SK-N-SH (cell line): Measurements from ENCODE around the gene ABLIM2. TPM values are rescaled to one million over a fixed set of nuclear protein-coding genes. Genes with fewer than 3 reads are reported as not detected.

Experiments
- CTCF ChIA-PET: fragments of 300-600, 350-600 bp; formaldehyde crosslinking; extraction: SDS; loops from one replicate; lab custom pipeline; 2021; lab: Yijun Ruan, JAX
- POLR2A ChIA-PET: fragments of 350-600 bp; sonication (Branson Sonifier 250); formaldehyde crosslinking; extraction: SDS; loops from one replicate; lab custom pipeline; 2020; ENCODE audit warnings: antibody characterized with exemption, inconsistent platforms; lab: Yijun Ruan, JAX
- DNase-seq: peaks from one replicate; pipeline ENCODE4 v3.0.0; 2012
- H2AFZ ChIP-seq: fragments of 200-600 bp; sonication (generic); 2 replicates; pipeline ENCODE4 v1.8.1; 2016; ENCODE audit warnings: antibody characterized with exemption, mild to moderate bottlenecking, low read depth
- H3F3A ChIP-seq: fragments of 200-600 bp; sonication (generic); replicated peaks from 2 replicates; pipeline ENCODE3; 2016; ENCODE audit warnings: antibody characterized with exemption, mild to moderate bottlenecking; ENCODE audit not compliant: insufficient read depth
- H3K27ac ChIP-seq, 2 experiments: fragments of 200-500 bp in 1 of 2; fragments of 200-600 bp in 1 of 2; sonication (Bioruptor generic) in 1 of 2; sonication (generic), shearing (Covaris generic) in 1 of 2; 2 replicates each; pipeline versions ENCODE4 v1.5.1 to v1.6.1; 2014 to 2016; ENCODE audit warnings: low read depth in 2 of 2, inconsistent platforms in 1 of 2, low read length in 1 of 2, mild to moderate bottlenecking in 1 of 2, mixed read lengths in 1 of 2
- H3K27me3 ChIP-seq: fragments of 200-600 bp; sonication (generic), shearing (Covaris generic); 2 replicates; pipeline ENCODE4 v1.6.1; 2016; ENCODE audit warnings: mixed run types; ENCODE audit not compliant: insufficient read depth
- H3K36me3 ChIP-seq, 2 experiments: fragments of 200-500 bp in 1 of 2; fragments of 200-600 bp in 1 of 2; sonication (Bioruptor generic) in 1 of 2; sonication (generic) in 1 of 2; replicated peaks in 1 of 2; 2 replicates each; pipeline versions ENCODE3 to v1.5.1; 2014 to 2016; ENCODE audit warnings: low read length in 1 of 2, mild to moderate bottlenecking in 1 of 2; ENCODE audit not compliant: insufficient read depth in 2 of 2, control insufficient read depth in 1 of 2
- H3K4me1 ChIP-seq, 2 experiments: fragments of 200-500 bp in 1 of 2; fragments of 200-600 bp in 1 of 2; sonication (Bioruptor generic) in 1 of 2; sonication (generic), shearing (Covaris generic) in 1 of 2; 2 replicates each; pipeline versions ENCODE4 v1.5.1 to v1.6.1; 2014 to 2016; ENCODE audit warnings: low read depth in 1 of 2, low read length in 1 of 2, mixed run types in 1 of 2; ENCODE audit not compliant: insufficient read depth in 2 of 2, control insufficient read depth in 1 of 2
- H3K4me2 ChIP-seq: fragments of 200-600 bp; sonication (generic), shearing (Covaris generic); 2 replicates; pipeline ENCODE4 v1.6.1; 2017; ENCODE audit warnings: mixed run types
- H3K4me3 ChIP-seq, 2 experiments: fragments of 200-500 bp in 1 of 2; fragments of 200-600 bp in 1 of 2; sonication (Bioruptor generic) in 1 of 2; sonication (generic), shearing (Covaris generic) in 1 of 2; 2 replicates each; pipeline versions ENCODE4 v1.5.1 to v1.8.1; 2014 to 2016; ENCODE audit warnings: low read depth in 2 of 2, inconsistent platforms in 1 of 2, low read length in 1 of 2, mild to moderate bottlenecking in 1 of 2, mixed read lengths in 1 of 2, moderate library complexity in 1 of 2
- H3K79me2 ChIP-seq: fragments of 200-600 bp; sonication (generic); 2 replicates; pipeline ENCODE4 v1.8.1; 2017; ENCODE audit warnings: mild to moderate bottlenecking; ENCODE audit not compliant: insufficient read depth
- H3K9ac ChIP-seq: fragments of 200-600 bp; sonication (generic); 2 replicates; pipeline ENCODE4 v1.6.1; 2017; ENCODE audit warnings: mixed run types
- H3K9me2 ChIP-seq: fragments of 200-600 bp; sonication (generic); 2 replicates; pipeline ENCODE4 v1.6.1; 2017; ENCODE audit warnings: mixed run types
- H3K9me3 ChIP-seq: fragments of 200-600 bp; sonication (generic); 2 replicates; pipeline ENCODE4 v1.6.1; 2017; ENCODE audit warnings: mixed run types, mild to moderate bottlenecking, moderate library complexity
- H4K20me1 ChIP-seq: fragments of 200-600 bp; sonication (generic); 2 replicates; pipeline ENCODE4 v1.6.1; 2017; ENCODE audit warnings: mild to moderate bottlenecking, mixed run types; ENCODE audit not compliant: insufficient read depth
- CHD2 ChIP-seq: fragments of 150-350 bp; IDR thresholded peaks from 2 replicates; pipeline ENCODE4 v1.6.1; 2018; ENCODE audit warnings: low read length; ENCODE audit not compliant: partially characterized antibody
- CTCF ChIP-seq: fragments of 200-600 bp; sonication (generic); IDR thresholded peaks from 2 replicates; pipeline ENCODE4 v1.6.1; 2017; ENCODE audit warnings: antibody characterized with exemption, mild to moderate bottlenecking, moderate library complexity
- ELF1 ChIP-seq: IDR thresholded peaks from 2 replicates; pipeline ENCODE4 v1.4.0; 2012
- FOXJ3 ChIP-seq: sonication (generic); formaldehyde crosslinking; IDR thresholded peaks from 2 replicates; pipeline ENCODE4 v1.5.1; 2020; ENCODE audit warnings: mild to moderate bottlenecking, missing genetic modification reagents
- FOXM1 ChIP-seq: IDR thresholded peaks from 2 replicates; pipeline ENCODE4 v1.4.0; 2012; ENCODE audit warnings: low read depth, mild to moderate bottlenecking
- GATA2 ChIP-seq: sonication (generic); formaldehyde crosslinking; IDR thresholded peaks from 2 replicates; pipeline ENCODE4 v1.5.0; 2020; ENCODE audit warnings: mild to moderate bottlenecking, missing genetic modification reagents
- IRF3 ChIP-seq: fragments of 150-350 bp; IDR thresholded peaks from 2 replicates; pipeline ENCODE4 v1.6.1; 2016; ENCODE audit warnings: mild to moderate bottlenecking, low read depth, low read length
- JUND ChIP-seq: IDR thresholded peaks from 2 replicates; pipeline ENCODE4 v1.4.0; 2012
- NFIC ChIP-seq: IDR thresholded peaks from 2 replicates; pipeline ENCODE4 v1.4.0; 2012; ENCODE audit warnings: borderline replicate concordance
- NRF1 ChIP-seq: IDR thresholded peaks from 2 replicates; pipeline ENCODE4 v1.6.1; 2012; ENCODE audit warnings: low read depth, mild to moderate bottlenecking, low read length
- PBX3 ChIP-seq: IDR thresholded peaks from 2 replicates; pipeline ENCODE4; 2012
- RAD21 ChIP-seq: IDR thresholded peaks from 2 replicates; pipeline ENCODE4 v1.6.1; 2012; ENCODE audit warnings: mild to moderate bottlenecking, low read length
- RFX5 ChIP-seq: IDR thresholded peaks from 2 replicates; pipeline ENCODE4 v1.6.1; 2012; ENCODE audit warnings: mild to moderate bottlenecking, improper control_type of control experiment, low read length
- RXRA ChIP-seq: IDR thresholded peaks from 2 replicates; pipeline ENCODE4 v1.4.0; 2012; ENCODE audit warnings: low read depth, mild to moderate bottlenecking, borderline replicate concordance
- SIN3A ChIP-seq: IDR thresholded peaks from 2 replicates; pipeline ENCODE4 v1.6.1; 2012; ENCODE audit warnings: low read depth, mild to moderate bottlenecking, low read length, moderate library complexity, borderline replicate concordance
- USF2 ChIP-seq: fragments of 150-350 bp; IDR thresholded peaks from 2 replicates; pipeline ENCODE4 v1.6.1; 2017; ENCODE audit warnings: antibody characterized with exemption, low read length, low read depth, borderline replicate concordance
- ZBTB33 ChIP-seq: IDR thresholded peaks from 2 replicates; pipeline ENCODE4 v1.4.0; 2012; ENCODE audit warnings: low read depth, borderline replicate concordance
- WGBS: methylation state at CpG from one replicate; pipeline ENCODE4 v1.1.6; 2017; ENCODE audit warnings: low lambda C conversion rate; 5-methylcytosine and 5-hydroxymethylcytosine counted together
- polyA plus RNA-seq, 3 experiments: library from polyadenylated mRNA; depleted of rRNA; stranded (reverse); fragments of >200 nt; gene quantifications; 2 replicates each; pipeline ENCODE4 v1.2.3, GENCODE V29; 2012
- TF ChIP-seq, protein P1 (sequence below): IDR thresholded peaks from 2 replicates; pipeline ENCODE4 v1.6.1; 2012; ENCODE audit warnings: mild to moderate bottlenecking, low read depth, low read length, moderate library complexity
- TF ChIP-seq, protein P2 (sequence below): IDR thresholded peaks from 2 replicates; pipeline ENCODE4 v1.4.0; 2012; ENCODE audit warnings: low read depth

Gene ABLIM2
- polyA plus RNA-seq, 1 of the 3 experiments (the other 2 are of a cell fraction), result 0.53 TPM

- no peaks in the 10 kb centered on the region for H3K9me2 ChIP-seq
- no peaks in the 10 kb centered on the region for H3K9me3 ChIP-seq
- ChIA-PET CTCF (no interaction called here), POLR2A (no interaction called here)
- no peak overlapping the region for H3K4me3 ChIP-seq
- H3K4me2 ChIP-seq, result no peak overlapping the region
- WGBS, result 58% methylated on average over 6 of the region's 14 CpGs
- DNase-seq, result no peak
- H3K27ac ChIP-seq, result no peak overlapping the region
- TF ChIP-seq, protein P1, sequence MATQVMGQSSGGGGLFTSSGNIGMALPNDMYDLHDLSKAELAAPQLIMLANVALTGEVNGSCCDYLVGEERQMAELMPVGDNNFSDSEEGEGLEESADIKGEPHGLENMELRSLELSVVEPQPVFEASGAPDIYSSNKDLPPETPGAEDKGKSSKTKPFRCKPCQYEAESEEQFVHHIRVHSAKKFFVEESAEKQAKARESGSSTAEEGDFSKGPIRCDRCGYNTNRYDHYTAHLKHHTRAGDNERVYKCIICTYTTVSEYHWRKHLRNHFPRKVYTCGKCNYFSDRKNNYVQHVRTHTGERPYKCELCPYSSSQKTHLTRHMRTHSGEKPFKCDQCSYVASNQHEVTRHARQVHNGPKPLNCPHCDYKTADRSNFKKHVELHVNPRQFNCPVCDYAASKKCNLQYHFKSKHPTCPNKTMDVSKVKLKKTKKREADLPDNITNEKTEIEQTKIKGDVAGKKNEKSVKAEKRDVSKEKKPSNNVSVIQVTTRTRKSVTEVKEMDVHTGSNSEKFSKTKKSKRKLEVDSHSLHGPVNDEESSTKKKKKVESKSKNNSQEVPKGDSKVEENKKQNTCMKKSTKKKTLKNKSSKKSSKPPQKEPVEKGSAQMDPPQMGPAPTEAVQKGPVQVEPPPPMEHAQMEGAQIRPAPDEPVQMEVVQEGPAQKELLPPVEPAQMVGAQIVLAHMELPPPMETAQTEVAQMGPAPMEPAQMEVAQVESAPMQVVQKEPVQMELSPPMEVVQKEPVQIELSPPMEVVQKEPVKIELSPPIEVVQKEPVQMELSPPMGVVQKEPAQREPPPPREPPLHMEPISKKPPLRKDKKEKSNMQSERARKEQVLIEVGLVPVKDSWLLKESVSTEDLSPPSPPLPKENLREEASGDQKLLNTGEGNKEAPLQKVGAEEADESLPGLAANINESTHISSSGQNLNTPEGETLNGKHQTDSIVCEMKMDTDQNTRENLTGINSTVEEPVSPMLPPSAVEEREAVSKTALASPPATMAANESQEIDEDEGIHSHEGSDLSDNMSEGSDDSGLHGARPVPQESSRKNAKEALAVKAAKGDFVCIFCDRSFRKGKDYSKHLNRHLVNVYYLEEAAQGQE, result no peak
- TF ChIP-seq RFX5, result no peak
- no peak for TF ChIP-seq JUND
- TF ChIP-seq FOXJ3 (CRISPR knock-in tag), result no peak
- TF ChIP-seq FOXM1, result no peak
- TF ChIP-seq RXRA, result no peak
- TF ChIP-seq, protein P2, sequence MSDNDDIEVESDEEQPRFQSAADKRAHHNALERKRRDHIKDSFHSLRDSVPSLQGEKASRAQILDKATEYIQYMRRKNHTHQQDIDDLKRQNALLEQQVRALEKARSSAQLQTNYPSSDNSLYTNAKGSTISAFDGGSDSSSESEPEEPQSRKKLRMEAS, result no peak
- TF ChIP-seq ZBTB33, result no peak
- TF ChIP-seq PBX3, result no peak
- no peak for TF ChIP-seq USF2
- TF ChIP-seq RAD21, result no peak
- TF ChIP-seq NRF1, result no peak
- TF ChIP-seq IRF3, result no peak
- no peak for TF ChIP-seq CTCF
- no peak for TF ChIP-seq GATA2 (CRISPR knock-in tag)
- no peak for TF ChIP-seq ELF1
- TF ChIP-seq NFIC, result no peak
- no peak for TF ChIP-seq CHD2
- TF ChIP-seq SIN3A, result no peak
- no peaks in the 10 kb centered on the region for H3K36me3 ChIP-seq
- H3K9ac ChIP-seq, result no peak overlapping the region
- no peak overlapping the region for H2AFZ ChIP-seq
- H3F3A ChIP-seq, result no peaks in the 10 kb centered on the region
- H3K79me2 ChIP-seq, result no peaks in the 10 kb centered on the region
- peaks cover 0 to 3% of the 10 kb centered on the region in 2 experiments; a peak in 1 of 4 replicates for H3K4me1 ChIP-seq
- no peaks in the 10 kb centered on the region for H4K20me1 ChIP-seq
- H3K27me3 ChIP-seq, result no peaks in the 10 kb centered on the region
Measured at GRCh38 chr4:8108991-8109390, 49.6 kb downstream of the ABLIM2 start.
